DND-41 (cell line): ENCODE results near the gene KITLG.

ENCODE experiments used
- ATAC-seq: fragments of 200-7000 bp; cut with Tn5 transposase; 3 replicates; pipeline ENCODE4 v1.9.1; 2021; ENCODE audit warnings: low read depth; ENCODE audit not compliant: insufficient read depth
- DNase-seq: peaks from one replicate; pipeline ENCODE4 v3.0.0-alpha.2; 2020
- H2AFZ ChIP-seq: 2 replicates; pipeline ENCODE4 v1.6.0; 2012; ENCODE audit warnings: low read depth, low read length
- H3K27ac ChIP-seq: 2 replicates; pipeline ENCODE4 v1.5.1; 2012; ENCODE audit warnings: low read length, inconsistent platforms
- H3K27me3 ChIP-seq: fragments of 200-600 bp; sonication (generic); 2 replicates; pipeline ENCODE4 v1.6.0; 2012; ENCODE audit warnings: low read length, mild to moderate bottlenecking, inconsistent platforms; ENCODE audit not compliant: insufficient read depth, poor library complexity
- H3K36me3 ChIP-seq: 2 replicates; pipeline ENCODE4 v1.5.1; 2012; ENCODE audit warnings: low read length, inconsistent platforms; ENCODE audit not compliant: insufficient read depth
- H3K4me1 ChIP-seq: 2 replicates; pipeline ENCODE4 v1.5.1; 2012; ENCODE audit warnings: mild to moderate bottlenecking, low read length; ENCODE audit not compliant: insufficient read depth
- H3K4me2 ChIP-seq: 2 replicates; pipeline ENCODE4 v1.6.0; 2012; ENCODE audit warnings: mild to moderate bottlenecking, moderate library complexity, low read length, inconsistent platforms; ENCODE audit not compliant: insufficient read depth
- H3K4me3 ChIP-seq, 2 experiments: fragments of 200-600 bp in 1 of 2; shearing (Covaris generic) in 1 of 2; 2 replicates each; pipeline ENCODE4 v1.5.1; 2012 to 2016; ENCODE audit warnings: inconsistent platforms in 2 of 2, low read length in 2 of 2, mild to moderate bottlenecking in 2 of 2, low read depth in 1 of 2, moderate library complexity in 1 of 2
- H3K79me2 ChIP-seq: 2 replicates; pipeline ENCODE4 v1.6.0; 2012; ENCODE audit warnings: low read length, inconsistent platforms; ENCODE audit not compliant: insufficient read depth
- H3K9ac ChIP-seq: 2 replicates; pipeline ENCODE4 v1.6.0; 2012; ENCODE audit warnings: low read depth, mild to moderate bottlenecking, inconsistent platforms, low read length, moderate library complexity
- H3K9me3 ChIP-seq: 2 replicates; pipeline ENCODE4 v1.5.1; 2012; ENCODE audit warnings: low read length, moderate library complexity, mild to moderate bottlenecking, inconsistent platforms; ENCODE audit not compliant: insufficient read depth, severe bottlenecking
- H4K20me1 ChIP-seq: 2 replicates; pipeline ENCODE4 v1.6.0; 2012; ENCODE audit warnings: low read length; ENCODE audit not compliant: insufficient read depth
- CTCF ChIP-seq: IDR thresholded peaks from 2 replicates; pipeline ENCODE4 v1.5.1; 2012; ENCODE audit warnings: borderline replicate concordance, low read length, moderate library complexity, mild to moderate bottlenecking; ENCODE audit not compliant: poor library complexity, severe bottlenecking; ENCODE audit errors: extremely low read depth
- EZH2 ChIP-seq: IDR thresholded peaks from 3 replicates; pipeline ENCODE4 v1.6.1; 2012; ENCODE audit warnings: borderline replicate concordance, low read depth, mild to moderate bottlenecking, moderate library complexity, low read length, inconsistent platforms; ENCODE audit not compliant: severe bottlenecking

The KITLG gene

GRCh38 chr12:88539893-88540292 lies 40.4 kb downstream of the KITLG start:
- Histone ChIP-seq H3K9ac (no peak overlapping the region), H3K4me3 (no peak overlapping the region), H3K9me3 (no peaks in the 10 kb centered on the region), H3K4me2 (no peak overlapping the region), H3K27ac (no peak overlapping the region), H3K36me3 (no peaks in the 10 kb centered on the region), H4K20me1 (no peaks in the 10 kb centered on the region), H3K4me1 (no peaks in the 10 kb centered on the region), H2AFZ (no peak overlapping the region), H3K79me2 (no peaks in the 10 kb centered on the region), H3K27me3 (no peaks in the 10 kb centered on the region)
- no peak for ATAC-seq
- DNase-seq = no peak
- TF ChIP-seq CTCF (no peak), EZH2 (no peak)

GRCh38 chr12:88538697-88539096 lies 41.6 kb downstream of the KITLG start:
- no peaks in the 10 kb centered on the region for H4K20me1 ChIP-seq
- DNase-seq (no peak), ATAC-seq (no peak)
- no peaks in the 10 kb centered on the region for H3K4me1 ChIP-seq
- H3K9me3 ChIP-seq = no peaks in the 10 kb centered on the region
- H3K4me2 ChIP-seq = no peak overlapping the region
- H2AFZ ChIP-seq = no peak overlapping the region
- H3K4me3 ChIP-seq = no peak overlapping the region
- TF ChIP-seq EZH2 = no peak
- TF ChIP-seq CTCF = no peak
- H3K27me3 ChIP-seq = no peaks in the 10 kb centered on the region
- H3K36me3 ChIP-seq = no peaks in the 10 kb centered on the region
- no peaks in the 10 kb centered on the region for H3K79me2 ChIP-seq
- H3K9ac ChIP-seq = no peak overlapping the region
- H3K27ac ChIP-seq = no peak overlapping the region

GRCh38 chr12:88538250-88538649 lies 42.0 kb downstream of the KITLG start:
- no peaks in the 10 kb centered on the region for H3K27me3 ChIP-seq
- ATAC-seq (no peak), DNase-seq (no peak)
- TF ChIP-seq CTCF (no peak), EZH2 (no peak)
- H3K36me3 ChIP-seq = no peaks in the 10 kb centered on the region
- H3K79me2 ChIP-seq = no peaks in the 10 kb centered on the region
- H2AFZ ChIP-seq = no peak overlapping the region
- no peak overlapping the region for H3K9ac ChIP-seq
- no peak overlapping the region for H3K27ac ChIP-seq
- no peak overlapping the region for H3K4me2 ChIP-seq
- H4K20me1 ChIP-seq = no peaks in the 10 kb centered on the region
- no peaks in the 10 kb centered on the region for H3K9me3 ChIP-seq
- H3K4me3 ChIP-seq = no peak overlapping the region
- no peaks in the 10 kb centered on the region for H3K4me1 ChIP-seq

GRCh38 chr12:88530868-88531267 lies 49.4 kb downstream of the KITLG start:
- no peak for TF ChIP-seq EZH2
- no peak for TF ChIP-seq CTCF
- Histone ChIP-seq H3K79me2 (no peaks in the 10 kb centered on the region), H3K36me3 (no peaks in the 10 kb centered on the region), H3K4me2 (no peak overlapping the region), H3K4me1 (no peaks in the 10 kb centered on the region), H2AFZ (no peak overlapping the region), H3K27ac (no peak overlapping the region), H3K4me3 (no peak overlapping the region), H3K9me3 (no peaks in the 10 kb centered on the region), H4K20me1 (no peaks in the 10 kb centered on the region), H3K9ac (no peak overlapping the region), H3K27me3 (peaks cover 4% of the 10 kb centered on the region)
- DNase-seq = no peak
- no peak for ATAC-seq
